GM18861 (cell line): ENCODE data around the gene GOLGA6L2.
"Not testable (repeated sequence)": the region's sequence is repeated elsewhere in the genome, so short reads cannot be mapped to it uniquely, and the experiment has no call there.

Source experiments
- ATAC-seq: cut with Tn5 transposase; IDR thresholded peaks from one replicate; pipeline ENCODE4 v1.9.1; 2021; ENCODE audit not compliant: unreplicated experiment

GOLGA6L2 gene

GRCh38 chr15:23447107-23447500 lies at the start of gene GOLGA6L2:
Gene GOLGA6L2, minus strand, starts transcription at chr15:23447243. Its CDS starts 62 bp downstream, at chr15:23447181.
- ATAC-seq, result no peak

GRCh38 chr15:23484870-23485269 lies 37.8 kb upstream of the GOLGA6L2 start:
- ATAC-seq, result no peak

- ATAC-seq, result no peak
Observed at GRCh38 chr15:23483821-23484299, 36.8 kb upstream of the GOLGA6L2 start.

GRCh38 chr15:23482764-23483489 lies 35.9 kb upstream of the GOLGA6L2 start:
- ATAC-seq, result no peak

- ATAC-seq, result no peak
Observed at GRCh38 chr15:23482228-23482627, 35.2 kb upstream of the GOLGA6L2 start.

- no peak for ATAC-seq
Observed at GRCh38 chr15:23477920-23478319, 30.9 kb upstream of the GOLGA6L2 start.

GRCh38 chr15:23472678-23473077 lies 25.6 kb upstream of the GOLGA6L2 start:
- ATAC-seq, result no peak

GRCh38 chr15:23472033-23472432 lies 25.0 kb upstream of the GOLGA6L2 start:
- no peak for ATAC-seq

- no peak for ATAC-seq
Observed at GRCh38 chr15:23467110-23467600, 20.1 kb upstream of the GOLGA6L2 start.

- ATAC-seq, result no peak
Observed at GRCh38 chr15:23457890-23458289, 10.8 kb upstream of the GOLGA6L2 start.

- no peak for ATAC-seq
Observed at GRCh38 chr15:23446215-23447106, 582 bp downstream of the GOLGA6L2 start.

GRCh38 chr15:23444269-23444668 lies 2.8 kb downstream of the GOLGA6L2 start:
- ATAC-seq, result no peak

- no peak for ATAC-seq
Observed at GRCh38 chr15:23441204-23441603, 5.8 kb downstream of the GOLGA6L2 start.

- no peak for ATAC-seq
Observed at GRCh38 chr15:23440596-23440995, 6.4 kb downstream of the GOLGA6L2 start.

- no peak for ATAC-seq
Observed at GRCh38 chr15:23439513-23439912, 7.5 kb downstream of the GOLGA6L2 start.

GRCh38 chr15:23438816-23439466 lies 8.1 kb downstream of the GOLGA6L2 start:
- no peak for ATAC-seq

- ATAC-seq, result no peak
Observed at GRCh38 chr15:23437673-23438072, 9.4 kb downstream of the GOLGA6L2 start.

GRCh38 chr15:23437146-23437545 lies 9.9 kb downstream of the GOLGA6L2 start:
- ATAC-seq, result no peak

- no peak for ATAC-seq
Observed at GRCh38 chr15:23436421-23436820, 10.6 kb downstream of the GOLGA6L2 start.

- ATAC-seq, result not testable (repeated sequence)
Observed at GRCh38 chr15:23434699-23435098, 12.3 kb downstream of the GOLGA6L2 start.

- ATAC-seq, result not testable (repeated sequence)
Observed at GRCh38 chr15:23425327-23425726, 21.7 kb downstream of the GOLGA6L2 start.
